Measurements from ENCODE around the gene TTLL12. TPM values are rescaled to one million over a fixed set of nuclear protein-coding genes. Genes with fewer than 3 reads are reported as not detected.

TTLL12 gene
- total and polyA plus RNA-seq, 2 experiments from 2014 or later = 46.7 to 147 TPM

GRCh38 chr22:43176090-43176489, 10.8 kb downstream of the TTLL12 start (continued):
- no peak for TF ChIP-seq EZH2phosphoT487 (IDR thresholded peaks at IDR 0.05; ENCODE audit: unreplicated experiment)
- TF ChIP-seq ZNF462 (CRISPR knock-in tag; IDR thresholded peaks at IDR 0.05) = no peak

- Mint-ChIP-seq H3K9me3 (no peaks in the 10 kb centered on the region; the same call in 2 of the 3 replicates), H3K36me3 (ENCODE audit: low read depth) (peaks cover 78% of the 10 kb centered on the region), H3K27ac (no peak overlapping the region), H3K27me3 (ENCODE audit: insufficient read depth, low read depth, poor library complexity) (peaks cover 10% of the 10 kb centered on the region), H3K4me3 (no peak overlapping the region), H3K4me1 (no peaks in the 10 kb centered on the region)
- Histone ChIP-seq H3F3A (replicated peaks; ENCODE audit: low read depth) (no peaks in the 10 kb centered on the region), H3K27ac (ENCODE audit: low read depth) (no peak overlapping the region), H3K4me2 (no peak overlapping the region), H2AFZ (no peak overlapping the region), H3K9me2 (ENCODE audit: insufficient read depth) (no peaks in the 10 kb centered on the region), H3K4me1 (ENCODE audit: insufficient read depth) (no peaks in the 10 kb centered on the region), H3K79me2 (replicated peaks; ENCODE audit: insufficient read depth) (no peaks in the 10 kb centered on the region), H3K36me3 (ENCODE audit: insufficient read depth) (peaks cover 13% of the 10 kb centered on the region; the same call in 1 of the 2 replicates), H3K27me3 (ENCODE audit: insufficient read depth) (no peaks in the 10 kb centered on the region), H3K4me3 (no peak overlapping the region), H4K20me1 (replicated peaks; ENCODE audit: insufficient read depth) (no peaks in the 10 kb centered on the region; the same call in 1 of the 2 replicates)
- no peak for ATAC-seq
- DNase-seq (ENCODE audit: low spot score) = no peak
- TF ChIP-seq CTCF (conservative IDR thresholded peaks at IDR 0.05; ENCODE audit: low read depth in 2 of 2) = no peak
- TF ChIP-seq ZNF462 (CRISPR knock-in tag; IDR thresholded peaks at IDR 0.05) = no peak
- TF ChIP-seq JUNB (IDR thresholded peaks at IDR 0.05; ENCODE audit: unreplicated experiment) = no peak
- TF ChIP-seq NANOG (IDR thresholded peaks at IDR 0.05; ENCODE audit: borderline replicate concordance) = no peak
- no peak for TF ChIP-seq EZH2 (IDR thresholded peaks at IDR 0.05; ENCODE audit: low read depth, unreplicated experiment)
- TF ChIP-seq POLR2AphosphoS5 (IDR thresholded peaks at IDR 0.05; ENCODE audit: low read depth) = no peak
These were observed 11.9 kb downstream of the TTLL12 start for GRCh38 chr22:43174941-43175531.

Data from GM23338 (cell line).